ENCODE measurements around the gene TMEM151A.

TMEM151A gene

GRCh38 chr11:66263231-66263630 is 28.5 kb upstream of the TMEM151A start:
- Histone ChIP-seq H3K9me3 (ENCODE audit: control insufficient read depth, insufficient read depth, low read length) (no peaks in the 10 kb centered on the region), H3K9ac (ENCODE audit: low read depth, low read length) (no peak overlapping the region), H3K36me3 (ENCODE audit: insufficient read depth, low read length) (no peaks in the 10 kb centered on the region), H3K4me1 (ENCODE audit: insufficient read depth, low read length) (peaks cover 3% of the 10 kb centered on the region; the same call in 1 of the 2 replicates)

- Histone ChIP-seq H3K36me3 (ENCODE audit: insufficient read depth, low read length) (no peaks in the 10 kb centered on the region), H3K4me1 (ENCODE audit: insufficient read depth, low read length) (no peaks in the 10 kb centered on the region; the same call in 1 of the 2 replicates), H3K9me3 (ENCODE audit: control insufficient read depth, insufficient read depth, low read length) (no peaks in the 10 kb centered on the region), H3K9ac (ENCODE audit: low read depth, low read length) (no peak overlapping the region)
Observed at GRCh38 chr11:66263785-66264184, 27.9 kb upstream of the TMEM151A start.

GRCh38 chr11:66264383-66264782 is 27.3 kb upstream of the TMEM151A start:
- Histone ChIP-seq H3K9me3 (ENCODE audit: control insufficient read depth, insufficient read depth, low read length) (no peaks in the 10 kb centered on the region), H3K4me1 (ENCODE audit: insufficient read depth, low read length) (no peaks in the 10 kb centered on the region), H3K9ac (ENCODE audit: low read depth, low read length) (no peak overlapping the region), H3K36me3 (ENCODE audit: insufficient read depth, low read length) (no peaks in the 10 kb centered on the region)

- Histone ChIP-seq H3K36me3 (ENCODE audit: insufficient read depth, low read length) (no peaks in the 10 kb centered on the region), H3K9ac (ENCODE audit: low read depth, low read length) (no peak overlapping the region), H3K9me3 (ENCODE audit: control insufficient read depth, insufficient read depth, low read length) (no peaks in the 10 kb centered on the region), H3K4me1 (ENCODE audit: insufficient read depth, low read length) (no peaks in the 10 kb centered on the region)
Observed at GRCh38 chr11:66264914-66265313, 26.8 kb upstream of the TMEM151A start.

GRCh38 chr11:66265531-66266377 is 25.9 kb upstream of the TMEM151A start:
- no peaks in the 10 kb centered on the region for H3K36me3 ChIP-seq (ENCODE audit: insufficient read depth, low read length)
- H3K9me3 ChIP-seq (ENCODE audit: control insufficient read depth, insufficient read depth, low read length): no peaks in the 10 kb centered on the region
- H3K9ac ChIP-seq (ENCODE audit: low read depth, low read length): no peak overlapping the region
- H3K4me1 ChIP-seq (ENCODE audit: insufficient read depth, low read length): no peaks in the 10 kb centered on the region

GRCh38 chr11:66266378-66267038 is 25.2 kb upstream of the TMEM151A start:
- Histone ChIP-seq H3K9me3 (ENCODE audit: control insufficient read depth, insufficient read depth, low read length) (no peaks in the 10 kb centered on the region), H3K9ac (ENCODE audit: low read depth, low read length) (0 out of 2 replicates have a peak overlapping the region, but pooled peaks have one; percentile 63), H3K4me1 (ENCODE audit: insufficient read depth, low read length) (no peaks in the 10 kb centered on the region), H3K36me3 (ENCODE audit: insufficient read depth, low read length) (no peaks in the 10 kb centered on the region)

GRCh38 chr11:66267039-66267378 is 24.7 kb upstream of the TMEM151A start:
- peak overlapping the region; percentile 63 for H3K9ac ChIP-seq (ENCODE audit: low read depth, low read length)
- no peaks in the 10 kb centered on the region for H3K4me1 ChIP-seq (ENCODE audit: insufficient read depth, low read length)
- no peaks in the 10 kb centered on the region for H3K36me3 ChIP-seq (ENCODE audit: insufficient read depth, low read length)
- H3K9me3 ChIP-seq (ENCODE audit: control insufficient read depth, insufficient read depth, low read length): no peaks in the 10 kb centered on the region

- Histone ChIP-seq H3K36me3 (ENCODE audit: insufficient read depth, low read length) (peaks cover 4% of the 10 kb centered on the region; the same call in 1 of the 2 replicates), H3K9me3 (ENCODE audit: control insufficient read depth, insufficient read depth, low read length) (no peaks in the 10 kb centered on the region), H3K4me1 (ENCODE audit: insufficient read depth, low read length) (no peaks in the 10 kb centered on the region), H3K9ac (ENCODE audit: low read depth, low read length) (peak overlapping the region; percentile 82)
Observed at GRCh38 chr11:66267379-66268243, 24.1 kb upstream of the TMEM151A start.

GRCh38 chr11:66268244-66268951 is 23.3 kb upstream of the TMEM151A start, which contains the start of gene RAB1B:
Gene RAB1B, plus strand, starts transcription at chr11:66268639. Its CDS starts 41 bp downstream, at chr11:66268680.
- Histone ChIP-seq H3K4me1 (ENCODE audit: insufficient read depth, low read length) (no peaks in the 10 kb centered on the region), H3K36me3 (ENCODE audit: insufficient read depth, low read length) (peaks cover 10% of the 10 kb centered on the region; the same call in 1 of the 2 replicates), H3K9ac (ENCODE audit: low read depth, low read length) (peak within 1 kb of the TSS; percentile 82), H3K9me3 (ENCODE audit: control insufficient read depth, insufficient read depth, low read length) (no peaks in the 10 kb centered on the region)

- no peaks in the 10 kb centered on the region for H3K9me3 ChIP-seq (ENCODE audit: control insufficient read depth, insufficient read depth, low read length)
- no peaks in the 10 kb centered on the region for H3K4me1 ChIP-seq (ENCODE audit: insufficient read depth, low read length)
- H3K9ac ChIP-seq (ENCODE audit: low read depth, low read length): peak overlapping the region; percentile 82
- peaks cover 11% of the 10 kb centered on the region; the same call in 1 of the 2 replicates for H3K36me3 ChIP-seq (ENCODE audit: insufficient read depth, low read length)
Observed at GRCh38 chr11:66268952-66269905, 22.5 kb upstream of the TMEM151A start.

- Histone ChIP-seq H3K36me3 (ENCODE audit: insufficient read depth, low read length) (peaks cover 17% of the 10 kb centered on the region; the same call in 1 of the 2 replicates), H3K9me3 (ENCODE audit: control insufficient read depth, insufficient read depth, low read length) (no peaks in the 10 kb centered on the region), H3K9ac (ENCODE audit: low read depth, low read length) (no peak overlapping the region), H3K4me1 (ENCODE audit: insufficient read depth, low read length) (no peaks in the 10 kb centered on the region)
Observed at GRCh38 chr11:66271816-66272215, 19.9 kb upstream of the TMEM151A start.

- no peaks in the 10 kb centered on the region for H3K9me3 ChIP-seq (ENCODE audit: control insufficient read depth, insufficient read depth, low read length)
- no peaks in the 10 kb centered on the region; the same call in 1 of the 2 replicates for H3K4me1 ChIP-seq (ENCODE audit: insufficient read depth, low read length)
- H3K36me3 ChIP-seq (ENCODE audit: insufficient read depth, low read length): peaks cover 17% of the 10 kb centered on the region; the same call in 1 of the 2 replicates
- H3K9ac ChIP-seq (ENCODE audit: low read depth, low read length): no peak overlapping the region
Observed at GRCh38 chr11:66272596-66272995, 19.1 kb upstream of the TMEM151A start.

- H3K36me3 ChIP-seq (ENCODE audit: insufficient read depth, low read length): peaks cover 17% of the 10 kb centered on the region; the same call in 1 of the 2 replicates
- peaks cover 2% of the 10 kb centered on the region; the same call in 1 of the 2 replicates for H3K4me1 ChIP-seq (ENCODE audit: insufficient read depth, low read length)
- H3K9ac ChIP-seq (ENCODE audit: low read depth, low read length): no peak overlapping the region
- no peaks in the 10 kb centered on the region for H3K9me3 ChIP-seq (ENCODE audit: control insufficient read depth, insufficient read depth, low read length)
Observed at GRCh38 chr11:66274219-66274618, 17.5 kb upstream of the TMEM151A start.
